Stimulated activated CD4-positive, alpha-beta T cell treated with anti-CD3 and anti-CD28 coated beads, Interleukin-4, amount 100 ng/mL, for 24 hours (primary cell): Measurements from ENCODE around the gene APOBEC3A.

ENCODE experiments used
- DNase-seq: peaks from one replicate; pipeline ENCODE4 v3.0.0-alpha.2; 2020

APOBEC3A gene

DNA sequence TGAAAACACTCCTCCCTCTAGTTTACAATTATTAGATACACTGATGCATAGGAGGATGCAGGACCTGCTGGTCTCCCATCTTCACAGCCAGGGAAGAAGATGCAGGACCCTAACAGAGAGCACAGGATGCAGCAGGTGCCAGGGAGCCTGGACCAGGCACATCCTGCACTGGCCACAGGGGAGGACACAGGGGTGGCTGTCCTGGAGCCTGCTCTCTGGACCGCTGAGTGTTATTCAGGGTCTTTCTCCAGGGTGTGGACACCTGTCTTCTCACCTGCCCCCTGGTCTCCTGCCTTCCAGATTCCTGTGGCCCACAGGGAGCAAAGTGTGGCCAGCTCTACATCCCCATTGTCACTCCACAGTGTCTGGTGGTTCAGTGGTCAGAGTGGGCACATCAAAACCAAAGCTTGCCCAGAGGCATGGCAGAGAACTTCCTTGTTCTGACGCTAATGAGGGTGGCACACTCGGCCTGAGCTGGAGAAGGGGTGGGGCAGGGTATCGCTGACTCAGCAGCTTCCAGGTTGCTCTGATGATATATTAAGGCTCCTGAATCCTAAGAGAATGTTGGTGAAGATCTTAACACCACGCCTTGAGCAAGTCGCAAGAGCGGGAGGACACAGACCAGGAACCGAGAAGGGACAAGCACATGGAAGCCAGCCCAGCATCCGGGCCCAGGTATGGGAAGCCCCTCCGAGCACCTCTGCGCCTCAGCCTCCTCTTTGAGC, at the start of gene APOBEC3A:
TSS of gene APOBEC3A (plus strand) at position 564 of the 725 bp plus-strand sequence. CDS start at position 647, 83 bp downstream.
- no peak for DNase-seq

DNA sequence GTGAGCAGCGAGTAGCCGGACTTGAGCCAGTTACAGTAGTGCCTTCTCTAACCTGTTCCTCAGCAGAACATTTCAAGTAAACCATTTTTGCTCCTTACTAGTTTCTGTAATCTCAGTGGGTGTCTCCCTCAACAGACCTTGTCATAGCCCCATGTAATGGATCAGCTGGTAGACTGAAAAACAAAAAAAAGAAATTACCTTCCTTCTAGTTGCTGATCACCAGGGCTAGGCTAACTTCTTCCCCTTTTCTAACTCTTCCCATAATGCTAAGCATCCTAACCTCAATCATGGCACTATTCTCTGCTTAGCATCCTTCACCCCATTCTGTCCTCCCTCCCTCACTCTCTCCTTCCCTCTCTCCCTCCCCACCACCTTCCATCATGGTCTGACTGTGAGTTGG, 49.6 kb upstream of the APOBEC3A start:
- DNase-seq: no peak

DNA sequence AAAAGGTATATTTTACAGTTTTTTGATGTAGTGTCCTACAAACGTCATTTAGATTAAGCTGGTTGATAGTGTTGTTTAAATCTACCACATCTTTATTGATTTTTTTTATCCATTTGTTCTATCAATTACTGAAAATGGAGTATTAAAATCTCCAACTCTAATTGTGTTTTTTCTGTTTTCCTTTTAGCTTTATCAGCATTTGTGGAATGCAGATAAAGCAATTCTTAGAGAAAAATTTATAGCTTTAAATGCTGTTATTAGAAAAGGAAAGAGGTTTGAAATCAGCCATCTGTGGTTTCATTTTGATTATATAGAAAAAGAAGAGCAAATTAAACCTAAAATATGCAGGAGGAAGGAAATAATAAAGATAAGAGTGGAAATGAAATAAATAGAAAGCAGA, 46.0 kb upstream of the APOBEC3A start:
- DNase-seq: no peak

DNA sequence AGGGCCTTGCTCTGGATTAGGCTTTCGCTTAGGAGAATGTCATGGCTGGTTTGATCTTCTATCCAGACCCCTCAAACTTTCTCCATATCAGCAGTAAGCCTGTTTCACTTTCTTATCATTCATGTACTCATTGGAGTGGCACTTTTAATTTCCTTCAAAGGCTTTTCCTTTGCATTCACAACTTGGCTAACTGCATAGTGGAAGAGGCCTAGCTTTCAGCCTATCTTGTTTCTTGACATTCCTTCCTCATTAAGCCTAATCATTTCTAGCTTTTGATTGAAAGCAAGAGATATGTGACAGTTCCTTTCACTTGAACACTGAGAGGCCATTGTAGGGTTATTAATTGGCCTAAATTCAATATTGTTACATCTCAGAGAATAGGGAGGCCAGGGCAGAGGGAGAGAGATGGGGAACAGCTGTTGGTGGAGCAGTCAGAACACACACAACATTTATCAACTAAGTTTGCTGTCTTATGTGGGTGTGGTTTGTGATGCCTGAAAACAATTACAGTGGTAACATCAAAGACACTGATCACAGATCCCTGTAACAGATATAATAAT, 37.7 kb upstream of the APOBEC3A start:
- DNase-seq: no peak

DNA sequence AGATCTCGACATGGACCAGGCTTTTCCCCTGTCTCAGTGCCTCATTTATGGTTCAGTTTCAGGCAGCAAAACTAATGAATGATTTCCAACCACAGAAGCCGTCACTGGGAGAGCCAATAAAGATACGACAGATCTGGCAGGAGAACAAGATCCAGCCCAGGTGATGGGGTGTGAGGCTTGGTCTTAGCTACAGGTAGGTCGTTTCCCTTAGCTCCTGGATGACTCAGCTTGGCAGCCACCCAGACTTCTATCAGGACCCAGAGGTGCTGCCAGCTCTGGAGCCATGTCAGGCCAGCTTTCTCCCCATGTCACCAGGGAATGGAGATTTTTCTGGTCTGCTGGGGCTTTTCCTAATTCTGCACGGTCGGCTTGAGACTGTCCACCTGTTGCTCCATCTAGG, 36.3 kb upstream of the APOBEC3A start:
- no peak for DNase-seq

DNA sequence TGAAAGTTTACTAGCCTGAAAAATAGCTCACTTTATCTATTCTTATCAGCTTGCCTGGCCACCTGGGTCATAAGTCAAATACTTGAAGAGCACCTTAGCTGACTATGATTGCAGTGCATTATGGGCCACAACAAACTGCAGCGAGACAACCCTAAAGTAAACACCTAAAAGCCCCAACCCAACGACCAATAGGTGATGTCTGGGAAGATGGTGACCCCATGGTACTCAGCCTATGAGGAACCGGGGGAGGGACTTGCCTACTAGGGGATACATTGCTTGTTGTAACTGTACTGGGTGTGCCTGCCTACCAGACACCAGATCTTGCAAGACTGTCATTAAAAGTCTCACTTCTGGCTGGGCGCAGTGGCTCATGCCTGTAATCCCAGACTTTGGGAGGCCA, 35.6 kb upstream of the APOBEC3A start:
- no peak for DNase-seq

DNA sequence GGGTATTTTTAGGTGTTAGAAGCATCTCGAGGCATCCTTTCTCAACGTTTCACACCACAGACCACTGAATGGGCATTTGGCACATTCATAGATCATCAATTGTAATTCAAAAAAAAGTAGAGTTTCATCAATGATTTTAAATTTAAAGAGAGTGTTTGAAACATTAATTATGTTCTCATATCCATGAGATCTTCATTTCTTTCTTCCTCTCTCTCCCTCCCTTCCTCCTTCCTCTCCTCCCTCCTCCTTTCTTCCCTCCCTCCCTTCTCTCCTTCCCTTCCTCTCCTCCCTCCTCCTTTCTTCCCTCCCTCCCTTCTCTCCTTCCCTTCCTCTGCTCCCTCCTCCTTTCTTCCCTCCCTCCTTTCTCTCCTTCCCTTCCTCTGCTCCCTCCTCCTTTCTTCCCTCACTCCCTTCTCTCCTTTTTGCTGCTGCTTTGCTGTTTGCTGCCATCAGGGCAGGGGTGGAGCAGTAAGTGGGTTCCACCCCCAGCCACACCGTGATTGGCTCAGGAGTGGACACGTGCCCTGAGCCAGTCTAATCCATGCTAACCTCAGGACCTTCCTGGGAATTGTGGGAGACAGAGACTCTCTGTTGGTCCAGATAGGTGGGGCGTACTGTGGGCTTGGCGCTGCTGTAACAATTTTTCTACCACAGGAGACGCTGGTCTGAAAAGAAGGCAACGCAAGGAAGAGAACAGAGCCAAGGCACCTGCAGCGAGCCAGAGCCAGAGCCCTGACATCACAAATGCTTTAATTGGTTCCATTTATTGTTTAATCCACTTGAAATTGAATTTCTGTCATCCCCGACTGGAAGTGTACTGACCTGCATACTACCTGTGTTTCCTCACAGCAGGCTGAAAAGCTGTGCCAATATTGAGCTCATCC, 33.7 kb upstream of the APOBEC3A start:
- no peak for DNase-seq

DNA sequence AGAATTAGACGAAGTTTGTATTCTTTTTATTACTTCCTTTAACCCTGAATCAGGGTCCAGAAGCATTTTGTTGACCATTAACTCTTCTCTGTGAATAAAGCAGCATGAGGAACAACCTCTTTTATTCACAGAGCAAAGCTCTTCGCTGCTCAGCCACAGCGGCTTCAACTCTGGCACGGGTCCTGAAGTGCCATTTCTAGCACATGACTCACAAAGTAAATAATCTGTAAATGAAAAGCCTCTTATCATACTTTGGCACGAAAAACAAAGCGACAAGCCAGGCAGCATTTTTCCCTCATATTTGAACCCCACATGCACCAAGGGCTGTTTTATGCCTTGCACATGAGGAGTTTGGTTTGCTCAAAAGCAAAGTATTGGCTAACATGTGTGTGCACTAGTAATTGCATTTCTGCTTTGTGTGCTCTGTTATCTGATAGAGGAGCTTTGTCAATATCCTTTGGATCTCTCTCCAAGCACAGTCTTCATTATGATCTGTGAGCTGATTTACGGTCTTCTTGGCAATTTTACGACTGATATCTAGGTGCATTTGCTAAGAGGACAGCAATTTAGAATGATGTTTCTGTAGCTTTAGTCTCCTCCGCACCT, 33.0 kb upstream of the APOBEC3A start:
- DNase-seq: no peak

DNA sequence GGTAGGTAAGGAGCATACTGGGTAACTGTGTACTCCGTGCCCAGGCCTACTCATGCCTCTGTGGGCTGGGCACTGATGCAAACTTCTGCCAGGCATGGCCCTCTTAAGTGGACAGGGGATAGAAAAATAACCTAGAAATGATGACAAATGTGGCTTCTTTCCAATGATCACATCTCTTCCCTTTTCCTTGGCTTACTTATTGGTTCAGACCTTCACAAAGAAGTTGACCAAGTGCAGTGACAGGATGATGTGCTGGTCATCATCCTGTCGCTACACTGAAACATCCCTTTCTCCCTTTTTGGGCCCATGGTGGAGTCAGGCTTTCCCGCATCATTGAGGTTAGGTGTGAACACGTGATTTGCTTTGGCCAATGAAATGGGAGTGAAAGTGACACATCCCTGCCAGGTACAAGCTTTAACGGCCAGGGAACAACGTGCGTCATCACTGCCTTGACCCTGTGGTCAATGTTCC, 31.8 kb upstream of the APOBEC3A start:
- no peak for DNase-seq

DNA sequence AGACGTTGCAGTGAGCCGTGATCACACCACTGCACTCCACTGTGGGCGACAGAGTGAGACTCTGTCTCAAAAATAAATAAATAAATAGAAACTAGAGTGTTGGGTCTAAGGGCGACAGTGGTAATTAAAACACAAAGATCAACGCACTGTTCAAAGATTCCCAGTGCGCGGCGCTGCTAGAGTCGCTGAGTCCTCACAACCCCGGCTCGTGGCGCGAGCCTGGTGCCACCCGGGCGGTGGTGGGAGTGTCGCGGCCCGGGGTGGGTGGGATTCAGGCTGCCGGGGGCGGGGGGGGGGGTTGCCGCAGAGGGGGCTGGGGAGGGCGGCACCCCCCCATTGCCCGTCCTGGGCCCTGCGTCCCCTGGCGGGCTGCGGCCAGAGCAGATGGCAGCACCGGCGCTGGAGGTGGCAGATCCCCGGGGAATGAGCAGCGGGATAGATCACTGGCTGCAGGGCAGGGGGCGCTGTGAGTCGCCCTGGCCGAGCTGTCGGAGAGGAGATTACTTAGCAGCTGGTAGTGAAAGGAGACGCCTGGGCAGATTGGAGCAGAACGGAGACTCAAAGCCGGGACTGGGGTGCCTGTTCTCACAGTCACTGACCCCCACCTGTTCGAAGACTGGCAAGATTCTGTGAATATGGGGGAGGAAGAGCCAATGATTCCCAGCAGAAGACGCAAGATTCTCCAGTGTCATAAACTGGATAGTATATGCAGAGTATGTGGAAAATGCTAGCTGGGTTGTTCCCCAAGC, 30.2 kb upstream of the APOBEC3A start:
- DNase-seq: peak; percentile 58

DNA sequence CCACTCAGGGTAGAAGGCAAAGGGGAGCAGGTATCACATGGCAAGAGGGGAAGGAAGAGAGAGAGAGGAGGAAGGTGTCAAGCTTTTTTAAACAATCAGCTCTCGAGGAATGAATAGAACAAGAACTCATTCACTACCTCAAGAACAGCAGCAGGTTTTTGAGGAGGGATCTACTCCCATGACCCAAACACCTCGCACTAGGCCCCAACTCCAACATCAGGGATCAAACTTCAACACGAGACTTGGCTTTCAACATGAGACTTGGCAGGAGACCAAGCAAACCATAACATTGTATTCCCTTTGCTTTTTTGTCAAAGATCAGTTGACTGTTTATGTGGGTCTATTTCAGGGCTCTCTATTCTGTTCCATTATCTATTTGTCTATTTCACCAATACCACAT, 26.9 kb upstream of the APOBEC3A start:
- no peak for DNase-seq

DNA sequence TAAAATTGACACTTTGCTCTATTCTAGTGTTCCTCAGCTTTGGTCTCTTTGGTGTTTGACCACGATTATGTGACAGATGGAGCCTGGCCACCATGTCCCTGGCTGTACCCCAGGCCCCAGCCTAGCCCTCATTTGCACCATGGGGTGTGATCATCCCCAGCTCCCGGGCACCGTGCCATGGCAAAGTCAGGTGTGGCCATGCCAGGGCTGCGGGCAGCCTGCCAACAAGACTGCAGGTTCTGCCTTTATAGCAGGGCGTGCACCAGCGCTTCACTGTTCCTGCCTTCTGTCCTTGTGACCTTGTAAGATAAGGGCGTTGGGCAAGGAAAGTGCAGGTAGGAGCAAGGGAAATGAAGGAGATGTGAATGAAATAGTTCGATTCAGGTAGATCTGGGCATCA, 22.4 kb upstream of the APOBEC3A start:
- DNase-seq: no peak

DNA sequence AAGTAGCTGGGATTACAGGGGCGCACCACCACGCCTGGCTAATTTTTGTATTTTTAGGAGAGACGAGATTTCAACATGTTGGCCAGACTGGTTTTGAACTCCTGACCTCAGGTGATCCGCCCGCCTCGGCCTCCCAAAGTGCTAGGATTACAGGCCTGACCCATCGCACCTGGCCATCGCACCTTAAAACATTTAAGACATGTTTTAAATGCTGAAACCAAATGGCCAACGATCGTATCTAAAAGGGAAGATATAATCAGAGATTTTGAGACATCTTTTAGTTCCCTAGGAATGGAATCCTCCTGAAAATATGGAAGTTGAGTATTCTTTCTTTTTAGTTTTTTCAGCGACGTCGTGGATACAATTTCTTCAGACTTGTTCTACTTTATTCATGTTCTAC, 21.8 kb upstream of the APOBEC3A start:
- no peak for DNase-seq

DNA sequence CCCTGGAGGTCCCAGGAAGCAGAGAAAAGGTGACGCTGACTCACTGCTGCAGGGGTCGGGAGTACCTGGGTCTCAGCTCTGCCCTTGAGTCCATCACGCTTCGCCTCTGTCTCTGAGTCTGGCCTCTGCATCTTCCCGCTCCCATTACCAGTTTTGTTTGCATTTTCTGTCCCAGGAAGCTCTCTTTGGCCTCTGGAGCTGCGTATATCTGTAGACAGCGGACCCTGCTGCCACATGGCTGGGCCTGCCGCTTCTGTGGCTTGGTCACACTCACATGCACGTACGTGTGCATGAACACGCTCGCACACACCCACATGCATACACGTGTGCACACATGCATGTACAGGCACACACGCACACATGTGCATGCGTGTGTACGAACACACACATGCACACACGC, 20.8 kb upstream of the APOBEC3A start:
- DNase-seq: no peak

DNA sequence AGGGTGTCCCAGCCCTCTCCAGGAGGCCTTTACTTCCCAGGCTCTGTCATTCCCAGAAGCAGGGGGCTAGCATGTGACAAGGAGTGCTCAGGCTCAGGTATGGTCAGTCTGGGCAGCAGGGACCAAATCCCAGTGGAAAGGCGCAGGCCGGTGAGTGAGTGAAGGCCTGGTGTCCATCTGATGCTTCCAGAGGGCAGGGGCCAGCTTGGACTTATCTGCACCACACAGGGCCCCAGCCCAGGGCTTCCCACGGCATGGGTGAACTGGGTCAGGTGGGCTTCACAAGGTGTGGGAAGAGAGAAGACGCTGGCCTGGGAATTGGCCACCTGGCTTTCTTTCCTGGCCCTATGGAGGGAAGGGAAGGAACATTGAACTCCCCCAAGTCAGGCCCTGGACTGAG, 20.4 kb upstream of the APOBEC3A start:
- DNase-seq: no peak

DNA sequence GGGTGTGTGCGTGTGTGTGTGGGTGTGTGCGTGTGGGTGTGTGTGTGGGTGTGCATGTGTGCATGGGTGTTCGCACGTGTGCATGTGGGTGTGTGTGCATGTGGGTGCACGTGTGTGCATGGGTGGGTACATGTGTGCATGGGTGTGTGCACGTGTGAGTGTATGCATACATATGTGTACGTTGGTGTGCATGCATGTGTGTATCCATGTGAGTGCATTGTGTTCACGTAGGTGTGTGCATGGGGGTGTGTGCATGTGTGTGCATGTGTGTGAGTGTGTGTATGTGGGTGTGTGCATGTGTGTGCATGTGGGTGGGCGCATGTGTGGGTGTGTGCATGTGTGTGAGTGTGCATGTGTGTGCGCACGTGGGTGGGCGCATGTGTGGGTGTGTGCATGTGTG, 19.9 kb upstream of the APOBEC3A start:
- DNase-seq: no peak

DNA sequence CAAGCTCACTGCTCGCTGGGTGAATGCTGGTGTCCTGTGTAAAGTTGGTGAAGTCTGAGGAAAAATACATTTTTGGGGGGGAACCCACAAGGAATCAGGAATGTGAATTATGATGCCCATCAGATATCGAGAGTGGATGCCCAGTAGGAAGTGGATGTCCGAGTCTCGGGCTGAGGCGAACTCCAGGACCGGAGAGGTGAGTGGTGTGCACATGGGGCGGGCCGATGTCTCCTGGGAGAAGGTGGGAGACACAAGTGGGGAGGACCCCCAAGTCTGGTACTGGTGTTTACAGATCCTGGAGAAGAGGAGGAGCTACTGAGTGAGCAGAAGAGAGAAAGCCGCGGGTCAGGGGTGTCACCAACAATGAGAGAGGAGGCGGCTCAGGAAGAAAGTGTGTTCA, 19.2 kb upstream of the APOBEC3A start:
- DNase-seq: no peak

DNA sequence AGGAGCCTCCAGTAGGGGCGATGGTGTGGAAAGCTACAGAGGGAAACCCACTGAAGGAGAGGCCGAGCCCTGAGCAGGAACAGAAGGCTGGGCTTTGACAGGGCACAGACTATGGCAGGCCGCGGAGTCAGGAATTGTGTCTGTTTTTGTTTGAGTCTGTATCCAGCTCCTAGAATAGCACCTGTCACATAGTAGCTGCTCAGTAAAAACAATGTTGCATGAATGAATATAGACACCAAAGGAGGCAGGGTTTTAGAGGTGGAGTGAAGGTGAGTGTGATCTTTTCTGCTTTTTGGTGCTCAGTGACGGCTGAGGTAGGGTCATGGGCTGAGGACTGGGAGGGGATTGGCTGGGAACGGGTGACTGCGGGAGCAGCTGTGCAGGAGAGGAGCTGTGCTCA, 18.5 kb upstream of the APOBEC3A start:
- DNase-seq: no peak

DNA sequence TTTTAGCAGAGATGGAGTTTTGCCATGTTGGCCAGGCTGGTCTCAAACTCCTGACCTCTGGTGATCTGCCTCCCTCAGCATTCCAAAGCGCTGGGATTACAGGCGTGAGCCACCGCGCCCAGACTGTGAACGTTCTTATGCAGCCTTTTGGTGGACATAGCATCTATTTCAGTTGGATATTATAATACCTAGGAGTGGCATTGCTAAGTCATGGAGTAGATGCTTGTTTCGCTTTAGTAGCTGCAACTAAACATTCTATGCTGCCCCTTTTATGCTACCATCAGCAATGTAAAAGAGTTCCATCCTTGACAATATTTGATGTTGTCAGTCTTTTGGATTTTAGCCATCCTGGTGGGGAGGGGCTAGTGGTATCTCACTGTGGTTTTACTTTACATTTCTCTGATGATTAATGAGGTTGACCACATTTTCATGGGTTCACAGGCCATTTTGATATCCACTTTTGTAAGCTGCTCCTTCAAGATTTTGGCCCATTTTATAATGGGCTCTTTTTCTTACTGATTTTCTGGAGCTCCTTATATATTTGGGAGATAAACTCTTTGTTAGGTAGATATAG, 16.5 kb upstream of the APOBEC3A start:
- peak; percentile 19 for DNase-seq

DNA sequence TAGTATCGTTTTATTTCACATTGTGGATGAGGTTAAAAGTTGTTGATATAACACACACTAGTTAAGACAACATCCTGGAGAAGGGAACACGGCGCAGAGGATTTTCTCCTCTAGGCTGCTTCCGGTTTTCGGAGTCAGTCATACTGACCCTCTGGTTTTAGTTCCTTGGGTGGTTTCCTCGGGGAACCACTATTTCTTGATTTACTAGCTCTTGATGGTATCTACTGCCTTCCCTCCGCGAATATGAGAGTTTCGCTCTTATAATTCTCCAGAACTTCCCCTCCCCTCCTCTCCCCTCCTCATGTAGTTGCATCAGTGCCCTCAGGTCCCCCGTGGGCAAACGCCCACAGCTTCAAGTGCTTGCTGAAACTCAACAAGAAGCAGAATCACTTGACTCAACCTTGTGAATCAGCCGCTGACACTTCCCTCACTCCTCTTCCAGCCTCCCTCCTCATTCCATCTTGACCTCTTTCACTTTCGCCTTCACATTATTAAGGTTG, 15.9 kb upstream of the APOBEC3A start:
- peak; percentile 86 for DNase-seq

DNA sequence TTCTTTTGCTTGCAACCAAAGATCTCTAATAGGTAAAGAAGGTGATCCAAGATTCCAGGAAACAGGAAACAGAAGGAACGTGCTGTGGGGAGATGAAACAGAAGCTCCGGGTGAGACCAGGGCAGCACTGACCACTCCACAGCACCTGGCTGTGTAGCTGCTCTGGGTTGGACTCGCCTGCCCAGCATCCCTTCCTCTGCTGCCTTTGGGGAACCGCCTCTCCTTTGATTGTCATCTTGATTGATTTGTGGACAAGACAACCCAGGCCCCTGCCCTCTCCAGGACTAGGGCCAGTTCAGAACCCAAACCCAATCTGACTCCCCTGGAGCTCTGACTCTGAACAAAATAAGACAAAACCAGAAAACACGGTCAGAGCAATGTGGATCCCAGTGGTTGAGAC, 14.7 kb upstream of the APOBEC3A start:
- no peak for DNase-seq

DNA sequence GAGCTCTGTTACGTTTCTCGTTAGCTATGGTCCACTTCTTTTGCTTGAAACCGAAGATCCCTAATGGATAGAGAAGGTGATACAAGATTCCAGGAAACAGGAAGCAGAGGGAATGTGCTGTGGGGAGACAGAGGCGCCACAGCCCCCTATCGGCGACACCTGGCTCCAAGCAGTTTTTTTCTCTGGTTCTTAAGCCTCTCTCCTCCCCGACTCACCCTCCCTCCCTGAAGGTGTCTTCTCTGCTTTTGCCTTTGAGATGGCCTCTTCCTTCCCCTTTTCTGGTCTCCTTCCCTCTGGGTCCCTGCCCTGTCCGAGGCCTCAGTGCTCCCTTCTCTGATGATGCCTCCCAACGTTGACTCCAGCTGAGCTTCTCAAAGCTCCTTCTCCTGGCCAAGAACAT, 14.2 kb upstream of the APOBEC3A start:
- no peak for DNase-seq
